ENCODE results near the gene TPO. TPM values are rescaled to one million over a fixed set of nuclear protein-coding genes. Genes with fewer than 3 reads are reported as not detected.

TPO gene
- total RNA-seq, 2 donors from 2014 or later: 0.80 to 0.94 TPM

DNA sequence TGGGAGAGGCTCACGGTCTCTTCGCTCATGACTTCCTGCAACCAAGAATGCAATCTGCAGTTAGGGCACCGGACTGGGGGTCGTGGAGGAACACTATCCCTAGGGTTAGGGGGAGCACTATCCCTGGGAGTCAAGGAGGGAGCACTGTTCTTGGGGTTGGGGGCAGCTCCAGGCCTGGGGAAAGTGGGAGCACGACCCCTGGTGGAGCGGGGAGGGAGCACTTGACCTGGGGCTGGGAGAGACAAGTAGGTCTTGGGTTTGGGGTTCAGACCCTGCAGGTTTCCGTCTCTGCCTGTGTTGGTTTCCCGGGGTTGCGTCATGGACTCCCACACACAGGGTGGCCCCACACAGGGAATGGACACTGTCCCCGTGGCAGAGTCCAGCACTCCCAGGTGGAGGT lies 133.6 kb downstream of the TPO start:
- no peak for DNase-seq
- Histone ChIP-seq H3K27ac (no peak overlapping the region), H3K36me3 (no peaks in the 10 kb centered on the region), H3K27me3 (no peaks in the 10 kb centered on the region), H3K9ac (ENCODE audit: low read depth in 2 of 2, low read length in 2 of 2) (no peak overlapping the region), H3K9me3 (no peaks in the 10 kb centered on the region), H3K4me1 (no peaks in the 10 kb centered on the region), H3K4me3 (no peak overlapping the region)
- intact Hi-C loops (cut with DNase I): loop anchor here (2.0 to 10.0 kb wide), 2 partner anchors 592 to 692 kb away; partner anchors contain the start of gene SNTG2
- TF ChIP-seq, protein P1, sequence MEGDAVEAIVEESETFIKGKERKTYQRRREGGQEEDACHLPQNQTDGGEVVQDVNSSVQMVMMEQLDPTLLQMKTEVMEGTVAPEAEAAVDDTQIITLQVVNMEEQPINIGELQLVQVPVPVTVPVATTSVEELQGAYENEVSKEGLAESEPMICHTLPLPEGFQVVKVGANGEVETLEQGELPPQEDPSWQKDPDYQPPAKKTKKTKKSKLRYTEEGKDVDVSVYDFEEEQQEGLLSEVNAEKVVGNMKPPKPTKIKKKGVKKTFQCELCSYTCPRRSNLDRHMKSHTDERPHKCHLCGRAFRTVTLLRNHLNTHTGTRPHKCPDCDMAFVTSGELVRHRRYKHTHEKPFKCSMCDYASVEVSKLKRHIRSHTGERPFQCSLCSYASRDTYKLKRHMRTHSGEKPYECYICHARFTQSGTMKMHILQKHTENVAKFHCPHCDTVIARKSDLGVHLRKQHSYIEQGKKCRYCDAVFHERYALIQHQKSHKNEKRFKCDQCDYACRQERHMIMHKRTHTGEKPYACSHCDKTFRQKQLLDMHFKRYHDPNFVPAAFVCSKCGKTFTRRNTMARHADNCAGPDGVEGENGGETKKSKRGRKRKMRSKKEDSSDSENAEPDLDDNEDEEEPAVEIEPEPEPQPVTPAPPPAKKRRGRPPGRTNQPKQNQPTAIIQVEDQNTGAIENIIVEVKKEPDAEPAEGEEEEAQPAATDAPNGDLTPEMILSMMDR (IDR thresholded peaks at IDR 0.05): no peak

GRCh38 chr2:1548910-1549673 lies 135.8 kb downstream of the TPO start:
- TF ChIP-seq, protein P1 (IDR thresholded peaks at IDR 0.05): no peak
- no peak for DNase-seq
- Histone ChIP-seq H3K4me3 (no peak overlapping the region), H3K36me3 (no peaks in the 10 kb centered on the region), H3K27ac (no peak overlapping the region), H3K9ac (ENCODE audit: low read depth in 2 of 2, low read length in 2 of 2) (no peak overlapping the region), H3K4me1 (no peaks in the 10 kb centered on the region), H3K27me3 (no peaks in the 10 kb centered on the region), H3K9me3 (no peaks in the 10 kb centered on the region)
- intact Hi-C loops (cut with DNase I): loop anchor here (10.0 kb wide), 1 partner anchor 594 kb away; the partner anchor contains the start of gene SNTG2

- no peaks in the 10 kb centered on the region for H3K9me3 ChIP-seq
- no peak overlapping the region for H3K9ac ChIP-seq (ENCODE audit: low read depth in 2 of 2, low read length in 2 of 2)
- no peak overlapping the region for H3K27ac ChIP-seq
- H3K4me1 ChIP-seq: no peaks in the 10 kb centered on the region
- H3K4me3 ChIP-seq: no peak overlapping the region
- intact Hi-C loops (cut with DNase I): no loop called here
- no peak for DNase-seq
- H3K27me3 ChIP-seq: no peaks in the 10 kb centered on the region
- TF ChIP-seq, protein P1 (IDR thresholded peaks at IDR 0.05): no peak
- H3K36me3 ChIP-seq: no peaks in the 10 kb centered on the region
These were observed 136.8 kb downstream of the TPO start for GRCh38 chr2:1550076-1550475.

GRCh38 chr2:1550658-1551316 lies 137.5 kb downstream of the TPO start:
- Histone ChIP-seq H3K36me3 (no peaks in the 10 kb centered on the region), H3K27me3 (no peaks in the 10 kb centered on the region), H3K9ac (ENCODE audit: low read depth in 2 of 2, low read length in 2 of 2) (no peak overlapping the region), H3K4me1 (no peaks in the 10 kb centered on the region), H3K9me3 (no peaks in the 10 kb centered on the region), H3K4me3 (no peak overlapping the region), H3K27ac (no peak overlapping the region)
- TF ChIP-seq, protein P1 (IDR thresholded peaks at IDR 0.05): peak; percentile 88
- intact Hi-C loops (cut with DNase I): no loop called here
- DNase-seq: peak; percentile 56

GRCh38 chr2:1551905-1552304 lies 138.6 kb downstream of the TPO start:
- H3K9ac ChIP-seq (ENCODE audit: low read depth in 2 of 2, low read length in 2 of 2): no peak overlapping the region
- H3K27me3 ChIP-seq: no peaks in the 10 kb centered on the region
- H3K36me3 ChIP-seq: no peaks in the 10 kb centered on the region
- H3K4me1 ChIP-seq: no peaks in the 10 kb centered on the region
- TF ChIP-seq, protein P1 (IDR thresholded peaks at IDR 0.05): no peak
- intact Hi-C loops (cut with DNase I): no loop called here
- H3K27ac ChIP-seq: no peak overlapping the region
- no peaks in the 10 kb centered on the region for H3K9me3 ChIP-seq
- DNase-seq: no peak
- H3K4me3 ChIP-seq: no peak overlapping the region
